GM12891 (cell line): ENCODE data around the gene PHF23.

ENCODE experiments used
- DNase-seq: peaks from one replicate; pipeline ENCODE4 v3.0.0; 2011; ENCODE audit warnings: low spot score; ENCODE audit not compliant: insufficient read length
- FAIRE-seq: peaks from 2 replicates; lab custom pipeline; 2011; peaks lifted over from hg19 to GRCh38; lab: Jason Lieb, UNC
- PAX5 ChIP-seq: IDR thresholded peaks from 2 replicates; pipeline ENCODE4 v1.6.1; 2011; ENCODE audit warnings: low read length, moderate library complexity, mild to moderate bottlenecking; ENCODE audit not compliant: insufficient read depth, severe bottlenecking
- POLR2A ChIP-seq: IDR thresholded peaks from 2 replicates; pipeline ENCODE4 v1.6.1; 2011; ENCODE audit warnings: low read depth, low read length, control low read depth
- POLR2AphosphoS5 ChIP-seq: IDR thresholded peaks from 2 replicates; pipeline ENCODE4 v1.6.1; 2011; ENCODE audit warnings: low read depth, low read length, control low read depth
- POU2F2 ChIP-seq: IDR thresholded peaks from 2 replicates; pipeline ENCODE4 v1.6.1; 2011; ENCODE audit warnings: low read depth, mild to moderate bottlenecking, control low read depth, low read length, moderate library complexity
- SPI1 ChIP-seq: IDR thresholded peaks from 2 replicates; pipeline ENCODE4 v1.6.1; 2011; ENCODE audit warnings: low read depth, low read length, control low read depth
- TAF1 ChIP-seq: IDR thresholded peaks from 2 replicates; pipeline ENCODE4 v1.6.1; 2011; ENCODE audit warnings: low read depth, low read length, control low read depth

Gene PHF23

GRCh38 chr17:7222093-7222971 lies 16.9 kb downstream of the PHF23 start:
- DNase-seq (no peak), FAIRE-seq (peak; percentile 58)
- TF ChIP-seq POLR2AphosphoS5 (peak; percentile 19; the same call in 1 of the 2 replicates), PAX5 (no peak), POU2F2 (no peak), POLR2A (peak; percentile 51; the same call in 1 of the 2 replicates)

GRCh38 chr17:7221278-7222092 lies 17.8 kb downstream of the PHF23 start:
- TF ChIP-seq POLR2A = no peak; the same call in 1 of the 2 replicates
- no peak for TF ChIP-seq SPI1
- FAIRE-seq (peak; percentile 89), DNase-seq (no peak)

GRCh38 chr17:7220593-7221277 lies 18.5 kb downstream of the PHF23 start:
- DNase-seq = peak; percentile 60
- TF ChIP-seq POLR2A (peak; percentile 43; the same call in 1 of the 2 replicates), POLR2AphosphoS5 (no peak; the same call in 1 of the 2 replicates), POU2F2 (0 out of 2 replicates have a peak, but pooled peaks have one; percentile 27)
- no peak for FAIRE-seq

DNA sequence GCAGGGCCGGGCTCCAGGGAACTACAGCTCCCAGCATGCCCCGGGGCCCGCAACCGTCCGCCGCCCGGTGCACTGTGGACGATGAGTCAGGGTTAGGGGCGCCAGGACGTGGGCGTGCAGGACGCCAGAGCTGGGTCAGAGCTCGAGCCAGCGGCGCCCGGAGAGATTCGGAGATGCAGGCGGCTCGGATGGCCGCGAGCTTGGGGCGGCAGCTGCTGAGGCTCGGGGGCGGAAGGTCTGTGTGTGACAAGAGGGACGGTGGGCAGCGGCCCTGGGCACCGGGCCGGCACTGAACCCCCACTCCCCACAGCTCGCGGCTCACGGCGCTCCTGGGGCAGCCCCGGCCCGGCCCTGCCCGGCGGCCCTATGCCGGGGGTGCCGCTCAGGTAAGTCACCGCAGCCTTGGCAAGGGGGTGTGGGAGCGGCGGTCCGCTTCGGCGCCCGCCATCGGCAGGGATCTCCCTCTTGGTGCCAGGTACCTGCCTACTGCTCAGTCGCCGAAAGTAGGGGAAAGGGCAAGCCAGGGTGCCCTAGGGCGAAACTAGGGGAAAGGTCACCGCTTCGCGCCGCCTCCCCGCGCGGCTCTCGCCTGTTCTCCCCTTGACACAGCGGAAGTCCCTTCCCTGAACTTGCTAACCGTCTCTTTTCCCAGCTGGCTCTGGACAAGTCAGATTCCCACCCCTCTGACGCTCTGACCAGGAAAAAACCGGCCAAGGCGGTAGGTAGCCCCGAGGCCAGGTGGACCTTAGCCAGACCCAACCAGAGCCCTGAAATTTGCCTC lies 19.3 kb downstream of the PHF23 start, which contains the start of the genes ACADVL and DLG4:
TSS of gene ACADVL (plus strand) at position 127 of the 781 bp plus-strand sequence. CDS start at position 174, 47 bp downstream.
TSS of gene DLG4 (minus strand) at position 25 of the 781 bp plus-strand sequence.
- TF ChIP-seq TAF1 (peak; percentile 67; the same call in 1 of the 2 replicates), SPI1 (0 out of 2 replicates have a peak, but pooled peaks have one; percentile 7), POLR2AphosphoS5 (peak; percentile 60; the same call in 1 of the 2 replicates), POU2F2 (no peak), POLR2A (peak; percentile 76), PAX5 (no peak)
- DNase-seq (peak; percentile 87), FAIRE-seq (peak; percentile 97)

GRCh38 chr17:7219229-7219811 lies 19.9 kb downstream of the PHF23 start:
- no peak for DNase-seq
- peak; percentile 64 for FAIRE-seq
- no peak for TF ChIP-seq SPI1
- no peak for TF ChIP-seq POU2F2
- no peak for TF ChIP-seq POLR2AphosphoS5
- no peak for TF ChIP-seq TAF1
- no peak for TF ChIP-seq POLR2A
- no peak for TF ChIP-seq PAX5

GRCh38 chr17:7218758-7219157 lies 20.5 kb downstream of the PHF23 start:
- DNase-seq = no peak
- TF ChIP-seq POLR2A = no peak
- no peak for TF ChIP-seq POLR2AphosphoS5
- TF ChIP-seq SPI1 = no peak
- TF ChIP-seq TAF1 = no peak
- no peak for TF ChIP-seq POU2F2
- no peak for TF ChIP-seq PAX5
- no peak for FAIRE-seq

- FAIRE-seq = peak; percentile 33
- TF ChIP-seq TAF1 (no peak), PAX5 (no peak), SPI1 (no peak), POU2F2 (no peak), POLR2AphosphoS5 (no peak), POLR2A (no peak)
- no peak for DNase-seq
Observed at GRCh38 chr17:7218166-7218565, 21.1 kb downstream of the PHF23 start.
